ENCODE data around the gene DPH6. TPM values are rescaled to one million over a fixed set of nuclear protein-coding genes. Genes with fewer than 3 reads are reported as not detected.

DPH6 gene
- total and polyA plus RNA-seq, 12 donors, result 5.0 to 42.0 (median 15.7) TPM

DNA sequence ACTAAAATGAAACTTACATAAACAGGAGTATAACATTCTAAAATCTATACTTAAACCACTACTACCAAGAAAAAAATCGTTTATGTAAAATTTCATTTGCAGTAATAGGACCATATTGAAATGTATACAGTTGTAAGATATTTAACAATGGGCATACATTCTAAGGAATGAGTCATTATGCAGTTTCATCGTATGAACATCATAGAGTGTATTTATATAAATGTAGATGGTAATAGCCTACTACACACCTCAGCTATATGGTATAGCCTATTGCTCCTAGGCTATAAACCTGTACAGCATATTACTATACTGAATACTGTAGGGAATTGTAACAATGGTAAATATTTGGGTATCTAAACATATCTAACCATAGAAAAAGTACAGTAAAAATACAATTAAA, 79.5 kb downstream of the DPH6 start:
- TF ChIP-seq, protein P1, sequence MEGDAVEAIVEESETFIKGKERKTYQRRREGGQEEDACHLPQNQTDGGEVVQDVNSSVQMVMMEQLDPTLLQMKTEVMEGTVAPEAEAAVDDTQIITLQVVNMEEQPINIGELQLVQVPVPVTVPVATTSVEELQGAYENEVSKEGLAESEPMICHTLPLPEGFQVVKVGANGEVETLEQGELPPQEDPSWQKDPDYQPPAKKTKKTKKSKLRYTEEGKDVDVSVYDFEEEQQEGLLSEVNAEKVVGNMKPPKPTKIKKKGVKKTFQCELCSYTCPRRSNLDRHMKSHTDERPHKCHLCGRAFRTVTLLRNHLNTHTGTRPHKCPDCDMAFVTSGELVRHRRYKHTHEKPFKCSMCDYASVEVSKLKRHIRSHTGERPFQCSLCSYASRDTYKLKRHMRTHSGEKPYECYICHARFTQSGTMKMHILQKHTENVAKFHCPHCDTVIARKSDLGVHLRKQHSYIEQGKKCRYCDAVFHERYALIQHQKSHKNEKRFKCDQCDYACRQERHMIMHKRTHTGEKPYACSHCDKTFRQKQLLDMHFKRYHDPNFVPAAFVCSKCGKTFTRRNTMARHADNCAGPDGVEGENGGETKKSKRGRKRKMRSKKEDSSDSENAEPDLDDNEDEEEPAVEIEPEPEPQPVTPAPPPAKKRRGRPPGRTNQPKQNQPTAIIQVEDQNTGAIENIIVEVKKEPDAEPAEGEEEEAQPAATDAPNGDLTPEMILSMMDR (IDR thresholded peaks at IDR 0.05), result no peak
- no peak for TF ChIP-seq POLR2A (IDR thresholded peaks at IDR 0.05)
- intact Hi-C loops (cut with DNase I), result no loop called here
- WGBS, 4 donors, result 45 to 48% (median 47%) methylated on average over 2 of the region's 2 CpGs
- Histone ChIP-seq H3K4me1 (replicated peaks in 1 of 2) (peaks cover 0 to 15% of the 10 kb centered on the region in 2 donors), H3K36me3 (replicated peaks in 1 of 2) (no peaks in the 10 kb centered on the region), H3K27me3 (no peaks in the 10 kb centered on the region), H3K4me3 (no peak overlapping the region), H3K27ac (no peak overlapping the region), H3K9me3 (replicated peaks in 1 of 3) (no peaks in the 10 kb centered on the region)
- DNase-seq, result no peak

DNA sequence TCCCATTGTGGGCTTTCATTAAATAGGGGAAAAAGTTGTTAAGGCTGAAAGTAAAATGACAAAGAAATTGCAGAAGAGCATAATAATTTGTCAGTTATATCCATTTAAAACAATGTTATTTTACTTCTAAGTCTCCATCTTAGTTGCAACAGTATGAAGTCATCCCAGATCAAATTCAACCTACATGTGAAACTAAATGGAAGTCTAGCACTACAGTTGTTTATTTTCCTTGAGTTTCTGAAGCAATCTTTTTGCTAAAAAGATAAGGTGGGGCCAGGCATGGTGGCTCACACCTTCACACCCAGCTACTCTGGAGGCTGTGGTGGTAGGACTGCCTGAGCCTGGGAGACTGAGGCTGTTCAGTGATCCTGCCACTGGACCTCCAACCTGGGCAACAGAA, 80.2 kb downstream of the DPH6 start:
- Histone ChIP-seq H3K4me3 (no peak overlapping the region), H3K27me3 (no peaks in the 10 kb centered on the region), H3K36me3 (replicated peaks in 1 of 2) (no peaks in the 10 kb centered on the region), H3K9me3 (replicated peaks in 1 of 3) (no peaks in the 10 kb centered on the region), H3K4me1 (replicated peaks in 1 of 2) (peaks cover 0 to 11% of the 10 kb centered on the region in 2 donors), H3K27ac (no peak overlapping the region)
- TF ChIP-seq, protein P1 (IDR thresholded peaks at IDR 0.05), result no peak
- no peak for TF ChIP-seq POLR2A (IDR thresholded peaks at IDR 0.05)
- DNase-seq, result no peak
- intact Hi-C loops (cut with DNase I), result no loop called here

DNA sequence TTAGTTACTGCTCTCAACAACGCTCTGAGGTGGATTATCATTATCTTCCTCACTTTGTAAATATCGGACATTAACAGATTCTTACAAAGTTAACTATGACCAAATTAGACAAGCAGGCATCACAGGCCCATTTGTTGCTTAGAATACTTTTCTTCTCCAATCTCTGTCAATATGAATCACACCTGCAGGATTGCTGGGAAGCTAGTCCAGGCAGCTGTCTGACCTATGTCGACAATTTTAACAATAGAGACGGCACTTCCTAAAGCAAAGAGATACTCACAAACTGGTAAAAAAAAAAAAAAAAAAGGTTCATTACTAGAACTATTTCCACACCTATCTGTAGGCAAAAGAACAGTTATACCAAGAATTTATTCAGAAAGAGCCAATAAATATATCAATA, 85.3 kb downstream of the DPH6 start:
- 71 to 72% (median 71%) methylated on average over 4 of the region's 4 CpGs for WGBS, 4 donors

DNA sequence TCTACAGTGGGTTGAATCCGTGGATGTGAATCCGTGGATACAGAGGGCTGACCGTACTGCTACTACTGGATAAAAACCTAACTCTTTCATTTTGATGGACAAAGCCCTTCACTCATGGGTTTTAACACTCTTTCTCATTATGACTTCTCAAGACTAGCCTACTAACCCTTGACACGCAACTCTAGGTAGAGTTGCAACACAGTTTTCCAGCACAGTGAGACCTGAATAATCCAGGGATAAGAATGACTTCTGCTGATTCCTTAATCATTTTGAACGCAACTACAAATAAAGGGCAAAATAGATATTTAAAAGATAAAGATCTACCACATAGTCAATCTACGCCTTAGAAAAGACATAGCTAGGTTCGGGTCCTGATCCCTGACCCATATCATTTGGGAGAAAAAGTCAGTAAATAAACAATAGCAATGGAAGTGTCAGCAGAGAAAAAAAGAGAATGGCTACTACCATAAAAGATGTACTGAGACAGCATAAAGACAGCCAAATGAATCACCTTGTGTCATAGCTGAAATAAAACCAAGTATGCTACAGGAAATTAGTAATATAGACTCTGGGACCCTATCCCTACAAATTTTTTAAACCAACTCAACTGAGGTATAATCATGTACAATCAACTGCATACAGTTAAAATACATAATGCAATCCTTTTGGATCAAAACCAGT, 87.6 kb downstream of the DPH6 start:
- Histone ChIP-seq H3K27me3 (no peaks in the 10 kb centered on the region), H3K27ac (no peak overlapping the region), H3K4me1 (replicated peaks in 1 of 2) (no peaks in the 10 kb centered on the region), H3K4me3 (no peak overlapping the region), H3K36me3 (replicated peaks in 1 of 2) (no peaks in the 10 kb centered on the region), H3K9me3 (replicated peaks in 1 of 3) (no peaks in the 10 kb centered on the region)
- 95 to 97% (median 96%) methylated on average over 7 of the region's 7 CpGs for WGBS, 4 donors
- intact Hi-C loops (cut with DNase I), result no loop called here
- no peak for DNase-seq
- TF ChIP-seq POLR2A (IDR thresholded peaks at IDR 0.05), result no peak

More for the DNA sequence above, 85.3 kb downstream of the DPH6 start:
- H3K27me3 ChIP-seq, result no peaks in the 10 kb centered on the region
- no peak for DNase-seq
- intact Hi-C loops (cut with DNase I), result no loop called here
- H3K4me3 ChIP-seq, result no peak overlapping the region
- H3K27ac ChIP-seq, result no peak overlapping the region
- H3K36me3 ChIP-seq (replicated peaks in 1 of 2), result no peaks in the 10 kb centered on the region
- no peaks in the 10 kb centered on the region for H3K4me1 ChIP-seq (replicated peaks in 1 of 2)
- TF ChIP-seq, protein P1 (IDR thresholded peaks at IDR 0.05), result no peak
- no peak for TF ChIP-seq POLR2A (IDR thresholded peaks at IDR 0.05)
- no peaks in the 10 kb centered on the region for H3K9me3 ChIP-seq (replicated peaks in 1 of 3)

DNA sequence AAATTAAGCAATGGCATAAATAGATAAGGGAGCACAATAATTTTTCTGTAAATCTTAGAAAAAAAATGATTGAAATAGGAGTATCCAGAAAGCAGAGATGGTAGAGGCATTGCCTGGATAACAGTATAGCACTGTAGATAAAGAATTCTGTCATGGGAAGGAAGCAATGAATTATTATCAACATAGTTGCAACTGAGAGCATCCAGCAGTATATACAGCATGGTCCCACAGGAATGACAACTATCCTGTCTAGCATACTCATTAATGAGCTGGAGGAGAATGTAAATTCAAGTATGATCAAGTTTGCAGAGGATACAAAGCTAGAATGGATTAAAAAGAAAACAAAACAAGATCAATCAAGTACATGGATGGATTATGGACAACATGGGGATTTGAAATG, 90.8 kb downstream of the DPH6 start:
- no peak for DNase-seq
- Histone ChIP-seq H3K4me3 (no peak overlapping the region), H3K36me3 (replicated peaks in 1 of 2) (no peaks in the 10 kb centered on the region), H3K27ac (no peak overlapping the region), H3K4me1 (replicated peaks in 1 of 2) (peaks cover 0 to 5% of the 10 kb centered on the region in 2 donors), H3K27me3 (no peaks in the 10 kb centered on the region), H3K9me3 (replicated peaks in 1 of 3) (peaks cover 0 to 2% (median 0%) of the 10 kb centered on the region in 3 donors)
- no peak for TF ChIP-seq POLR2A (IDR thresholded peaks at IDR 0.05)
- TF ChIP-seq, protein P1 (IDR thresholded peaks at IDR 0.05), result no peak
- intact Hi-C loops (cut with DNase I), result no loop called here
